GM12865 (cell line): Measurements from ENCODE around the gene HECW1.
"Not testable (repeated sequence)": the region's sequence is repeated elsewhere in the genome, so short reads cannot be mapped to it uniquely, and the experiment has no call there.

ENCODE experiments used
- DNase-seq: peaks from one replicate; pipeline ENCODE4 v3.0.0; 2010; ENCODE audit warnings: low read depth
- H3K4me3 ChIP-seq: 2 replicates; pipeline ENCODE4 v1.5.1; 2011; ENCODE audit warnings: mild to moderate bottlenecking, low read depth, low read length, control low read depth
- CTCF ChIP-seq: IDR thresholded peaks from 2 replicates; pipeline ENCODE4 v1.5.1; 2011; ENCODE audit warnings: low read length, control low read depth, low read depth, inconsistent platforms; ENCODE audit not compliant: insufficient read depth; ENCODE audit errors: missing control alignments

The HECW1 gene

DNA sequence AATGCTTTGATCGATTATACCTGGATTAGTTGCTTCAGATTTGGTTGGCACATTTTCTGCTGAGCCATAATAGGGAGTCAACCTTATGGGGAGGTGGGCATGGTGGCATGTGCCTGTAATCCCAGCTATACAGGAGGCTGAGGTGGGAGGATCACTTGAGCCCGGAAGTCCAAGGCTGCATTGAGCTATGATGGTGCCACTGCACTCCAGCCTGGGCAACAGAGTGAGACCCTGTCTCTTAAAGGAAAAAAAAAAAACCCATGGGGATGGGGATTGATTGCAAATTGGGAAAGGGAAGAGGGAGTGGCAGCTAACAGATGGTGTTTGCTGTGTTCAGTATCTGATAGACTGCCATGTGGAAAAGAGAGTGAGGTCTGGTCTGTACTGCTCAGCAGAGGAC lies 481.6 kb downstream of the HECW1 start:
- no peak for TF ChIP-seq CTCF
- no peak for DNase-seq
- H3K4me3 ChIP-seq: no peak overlapping the region

GRCh38 chr7:43596426-43596825 lies 484.0 kb downstream of the HECW1 start:
- not testable (repeated sequence) for H3K4me3 ChIP-seq, DNase-seq

GRCh38 chr7:43600056-43600455 lies 487.6 kb downstream of the HECW1 start:
- TF ChIP-seq CTCF: no peak
- no peak overlapping the region for H3K4me3 ChIP-seq
- DNase-seq: no peak

DNA sequence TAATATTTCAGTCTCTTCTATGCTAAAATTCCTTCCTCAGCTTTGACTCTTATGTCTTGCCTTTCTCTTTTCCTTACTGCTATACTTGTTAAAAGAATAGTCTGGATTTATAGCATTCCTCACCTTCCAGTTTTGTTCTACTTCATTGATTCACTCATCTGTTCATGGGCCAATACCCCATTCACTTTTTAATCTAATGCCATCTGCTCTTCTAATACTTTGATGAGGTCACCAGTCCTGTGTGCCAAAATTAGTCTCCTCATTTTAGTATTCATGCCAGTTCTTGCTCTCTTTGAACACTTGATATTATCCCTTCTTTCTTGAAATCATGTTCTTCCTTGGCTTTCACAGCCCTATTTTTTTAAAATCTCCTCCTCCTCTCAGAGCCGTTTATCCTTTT lies 489.8 kb downstream of the HECW1 start:
- no peak for DNase-seq
- H3K4me3 ChIP-seq: no peak overlapping the region
- no peak for TF ChIP-seq CTCF

DNA sequence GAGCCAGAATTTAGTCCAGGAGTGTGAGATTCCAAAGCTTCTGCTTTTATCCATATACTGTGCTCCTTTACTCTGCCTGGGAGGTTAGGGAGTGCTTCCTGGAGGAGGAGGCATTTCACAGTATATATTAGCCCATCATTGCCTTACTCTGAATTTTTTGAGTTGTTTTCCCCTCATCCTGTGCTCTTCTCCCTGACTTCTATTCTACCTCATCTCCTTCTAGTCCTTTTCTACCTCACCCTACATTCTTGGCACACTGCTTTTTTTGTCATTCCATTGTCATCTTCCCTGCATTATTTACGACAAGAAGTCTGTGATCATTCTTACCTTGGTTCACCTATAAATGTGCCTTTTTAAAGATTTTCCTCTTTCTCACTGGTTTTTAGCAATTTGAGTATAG lies 491.8 kb downstream of the HECW1 start:
- no peak overlapping the region for H3K4me3 ChIP-seq
- TF ChIP-seq CTCF: no peak
- no peak for DNase-seq

DNA sequence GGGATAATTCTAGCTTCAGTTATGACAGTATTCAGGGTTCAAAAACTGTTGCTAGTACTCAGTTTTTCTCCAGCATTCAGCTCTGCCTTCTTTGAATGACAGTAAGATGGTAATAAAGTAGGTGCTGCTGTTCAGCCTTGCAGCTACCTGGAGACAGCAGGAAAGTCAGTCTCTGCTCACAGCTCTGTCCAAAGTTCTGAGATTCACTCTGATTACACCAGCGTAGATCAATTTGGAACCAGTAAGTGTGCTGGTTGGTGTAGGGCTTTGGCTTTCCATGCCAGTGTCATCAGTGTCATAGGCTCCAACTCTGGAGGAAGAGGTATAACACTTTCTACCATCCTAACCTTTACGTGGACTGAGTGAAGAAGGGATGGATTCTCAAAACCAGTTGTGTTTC lies 496.6 kb downstream of the HECW1 start:
- H3K4me3 ChIP-seq: no peak overlapping the region
- DNase-seq: no peak
- TF ChIP-seq CTCF: no peak

DNA sequence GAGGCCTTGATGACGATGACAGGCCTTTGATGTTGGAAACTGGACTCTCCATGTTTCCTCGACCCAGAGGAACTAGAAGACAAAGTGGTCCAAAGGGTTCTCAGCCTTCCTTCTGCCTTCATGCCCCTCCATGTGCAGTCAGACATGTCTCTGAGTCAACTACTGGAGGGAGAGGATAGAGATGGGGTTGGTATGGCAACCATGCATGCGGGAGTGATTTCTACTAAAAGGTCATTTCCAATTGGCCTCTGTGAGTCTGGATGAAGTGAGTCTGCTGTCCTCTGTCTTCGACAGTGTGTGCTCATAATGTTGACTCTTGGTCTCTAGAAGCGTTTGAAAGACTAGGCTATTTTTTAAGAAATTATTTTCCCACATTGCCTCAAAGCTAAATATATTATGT lies 499.7 kb downstream of the HECW1 start:
- H3K4me3 ChIP-seq: no peak overlapping the region

More for the DNA sequence above, 499.7 kb downstream of the HECW1 start:
- DNase-seq: no peak
- no peak for TF ChIP-seq CTCF
